ENCODE data around the gene LTBP4. TPM values are rescaled to one million over a fixed set of nuclear protein-coding genes. Genes with fewer than 3 reads are reported as not detected.

LTBP4 gene
- total RNA-seq, 6 experiments from 2014 or later = 19.3 to 40.8 (median 34.4) TPM

DNA sequence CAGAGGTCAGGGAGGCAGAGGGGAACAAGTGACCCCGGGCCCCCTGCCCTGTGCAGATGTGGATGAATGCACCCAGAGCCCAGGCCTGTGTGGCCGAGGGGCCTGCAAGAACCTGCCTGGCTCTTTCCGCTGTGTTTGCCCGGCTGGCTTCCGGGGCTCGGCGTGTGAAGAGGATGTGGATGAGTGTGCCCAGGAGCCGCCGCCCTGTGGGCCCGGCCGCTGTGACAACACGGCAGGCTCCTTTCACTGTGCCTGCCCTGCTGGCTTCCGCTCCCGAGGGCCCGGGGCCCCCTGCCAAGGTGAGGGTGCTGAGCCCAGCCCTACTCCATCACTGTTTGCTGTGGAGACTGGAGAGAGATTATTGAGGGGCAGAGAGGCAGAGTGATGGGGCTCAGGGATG is 9.9 kb downstream of the LTBP4 start:
- H3K9me3 ChIP-seq = no peaks in the 10 kb centered on the region
- WGBS (ENCODE audit: insufficient coverage, low coverage, low lambda C conversion rate, missing lambda C conversion rate) = 96% methylated on average over 8 of the region's 15 CpGs
- no peak overlapping the region for H3K27ac ChIP-seq
- ATAC-seq = no peak
- peaks cover 0 to 3% of the 10 kb centered on the region in 2 donors for H3K27me3 ChIP-seq
- H3K4me3 ChIP-seq = no peak overlapping the region
- TF ChIP-seq POLR2A (IDR thresholded peaks at IDR 0.05) = no peak
- TF ChIP-seq, protein P1, sequence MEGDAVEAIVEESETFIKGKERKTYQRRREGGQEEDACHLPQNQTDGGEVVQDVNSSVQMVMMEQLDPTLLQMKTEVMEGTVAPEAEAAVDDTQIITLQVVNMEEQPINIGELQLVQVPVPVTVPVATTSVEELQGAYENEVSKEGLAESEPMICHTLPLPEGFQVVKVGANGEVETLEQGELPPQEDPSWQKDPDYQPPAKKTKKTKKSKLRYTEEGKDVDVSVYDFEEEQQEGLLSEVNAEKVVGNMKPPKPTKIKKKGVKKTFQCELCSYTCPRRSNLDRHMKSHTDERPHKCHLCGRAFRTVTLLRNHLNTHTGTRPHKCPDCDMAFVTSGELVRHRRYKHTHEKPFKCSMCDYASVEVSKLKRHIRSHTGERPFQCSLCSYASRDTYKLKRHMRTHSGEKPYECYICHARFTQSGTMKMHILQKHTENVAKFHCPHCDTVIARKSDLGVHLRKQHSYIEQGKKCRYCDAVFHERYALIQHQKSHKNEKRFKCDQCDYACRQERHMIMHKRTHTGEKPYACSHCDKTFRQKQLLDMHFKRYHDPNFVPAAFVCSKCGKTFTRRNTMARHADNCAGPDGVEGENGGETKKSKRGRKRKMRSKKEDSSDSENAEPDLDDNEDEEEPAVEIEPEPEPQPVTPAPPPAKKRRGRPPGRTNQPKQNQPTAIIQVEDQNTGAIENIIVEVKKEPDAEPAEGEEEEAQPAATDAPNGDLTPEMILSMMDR (IDR thresholded peaks at IDR 0.05) = no peak
- no peaks in the 10 kb centered on the region for H3K36me3 ChIP-seq
- peaks cover 0 to 10% (median 0%) of the 10 kb centered on the region in 4 donors for H3K4me1 ChIP-seq
- intact Hi-C loops (cut with DNase I) = no loop called here
- no peak for DNase-seq

DNA sequence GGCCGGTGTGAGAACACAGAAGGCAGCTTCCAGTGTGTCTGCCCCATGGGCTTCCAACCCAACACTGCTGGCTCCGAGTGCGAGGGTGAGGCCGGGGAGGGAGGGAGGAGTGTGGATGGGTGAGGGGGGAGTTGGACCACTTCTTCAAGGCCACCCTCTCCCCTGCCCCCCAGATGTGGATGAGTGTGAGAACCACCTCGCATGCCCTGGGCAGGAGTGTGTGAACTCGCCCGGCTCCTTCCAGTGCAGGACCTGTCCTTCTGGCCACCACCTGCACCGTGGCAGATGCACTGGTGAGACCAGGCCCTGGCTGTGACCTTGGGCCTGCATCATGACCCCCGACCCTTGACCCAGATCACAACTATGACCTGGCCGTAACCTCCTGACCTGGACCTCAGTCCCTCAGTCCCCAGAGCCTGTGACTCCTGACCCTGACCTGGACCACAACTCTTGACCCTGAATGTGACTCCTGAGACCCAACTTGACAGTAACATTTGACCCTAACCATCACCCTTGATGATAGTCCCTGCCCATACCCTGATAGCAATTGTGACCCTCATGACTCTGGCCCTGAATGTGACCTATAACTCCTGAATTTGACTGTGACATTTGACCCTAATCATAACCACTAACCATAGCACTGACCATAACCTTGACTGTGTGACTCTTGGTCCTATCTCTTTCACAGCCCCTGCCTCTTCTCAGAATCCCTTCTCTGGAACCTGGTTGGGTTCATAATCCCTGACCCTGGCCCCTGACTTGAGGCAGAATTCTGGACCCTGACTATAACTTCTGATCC is 10.9 kb downstream of the LTBP4 start:
- ATAC-seq = no peak
- H3K36me3 ChIP-seq = no peaks in the 10 kb centered on the region
- intact Hi-C loops (cut with DNase I) = no loop called here
- TF ChIP-seq, protein P1 (IDR thresholded peaks at IDR 0.05) = no peak
- no peak for TF ChIP-seq POLR2A (IDR thresholded peaks at IDR 0.05)
- H3K27me3 ChIP-seq = peaks cover 0 to 3% of the 10 kb centered on the region in 2 donors
- DNase-seq = no peak
- H3K9me3 ChIP-seq = no peaks in the 10 kb centered on the region
- peaks cover 0 to 10% (median 0%) of the 10 kb centered on the region in 4 donors for H3K4me1 ChIP-seq
- WGBS (ENCODE audit: insufficient coverage, low coverage, low lambda C conversion rate, missing lambda C conversion rate) = 100% methylated on average over 1 of the region's 10 CpGs
- no peak overlapping the region for H3K4me3 ChIP-seq
- H3K27ac ChIP-seq = no peak overlapping the region

DNA sequence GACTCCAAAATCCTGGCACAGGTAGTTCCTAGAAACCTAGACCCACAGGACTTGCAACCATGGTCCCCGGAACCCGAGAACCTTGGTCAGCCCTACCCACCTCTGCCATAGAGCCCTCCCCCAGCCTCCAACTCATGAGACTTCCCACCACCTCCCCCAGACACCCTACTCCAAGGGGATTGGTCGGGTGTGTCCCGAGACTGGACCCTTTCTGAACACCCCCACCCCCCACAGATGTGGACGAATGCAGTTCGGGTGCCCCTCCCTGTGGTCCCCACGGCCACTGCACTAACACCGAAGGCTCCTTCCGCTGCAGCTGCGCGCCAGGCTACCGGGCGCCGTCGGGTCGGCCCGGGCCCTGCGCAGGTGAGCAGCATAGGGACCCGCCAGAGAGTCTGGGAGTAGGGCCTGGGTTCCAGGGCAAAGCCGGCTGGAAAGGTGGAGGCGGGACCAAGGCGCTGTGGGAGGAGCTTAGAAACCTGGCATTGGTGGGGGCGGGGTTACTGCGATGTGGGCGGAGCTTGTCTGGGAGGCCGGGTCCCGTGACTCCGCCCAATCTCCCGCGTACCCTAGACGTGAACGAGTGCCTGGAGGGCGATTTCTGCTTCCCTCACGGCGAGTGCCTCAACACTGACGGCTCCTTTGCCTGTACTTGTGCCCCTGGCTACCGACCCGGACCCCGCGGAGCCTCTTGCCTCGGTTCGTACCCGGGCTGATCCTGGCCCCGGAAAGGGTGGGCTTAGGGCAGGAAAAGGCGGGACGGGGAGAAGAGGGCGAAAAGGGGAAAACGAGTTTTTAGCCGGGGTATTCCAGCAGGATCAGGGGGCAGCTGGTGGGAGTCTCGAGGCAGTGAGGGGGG is 11.9 kb downstream of the LTBP4 start:
- WGBS (ENCODE audit: insufficient coverage, low coverage, low lambda C conversion rate, missing lambda C conversion rate) = 19% methylated on average over 28 of the region's 50 CpGs
- H3K27ac ChIP-seq = no peak overlapping the region
- no peak for ATAC-seq
- H3K36me3 ChIP-seq = no peaks in the 10 kb centered on the region
- peaks cover 0 to 10% (median 0%) of the 10 kb centered on the region in 4 donors for H3K4me1 ChIP-seq
- no peaks in the 10 kb centered on the region for H3K9me3 ChIP-seq
- TF ChIP-seq POLR2A (IDR thresholded peaks at IDR 0.05) = no peak
- TF ChIP-seq, protein P1 (IDR thresholded peaks at IDR 0.05) = no peak
- intact Hi-C loops (cut with DNase I) = no loop called here
- peaks cover 0 to 3% of the 10 kb centered on the region in 2 donors for H3K27me3 ChIP-seq
- DNase-seq = peak in 1 of 3 donors; percentile 58
- peak overlapping the region in 1 of 3 donors; percentile 45 for H3K4me3 ChIP-seq

DNA sequence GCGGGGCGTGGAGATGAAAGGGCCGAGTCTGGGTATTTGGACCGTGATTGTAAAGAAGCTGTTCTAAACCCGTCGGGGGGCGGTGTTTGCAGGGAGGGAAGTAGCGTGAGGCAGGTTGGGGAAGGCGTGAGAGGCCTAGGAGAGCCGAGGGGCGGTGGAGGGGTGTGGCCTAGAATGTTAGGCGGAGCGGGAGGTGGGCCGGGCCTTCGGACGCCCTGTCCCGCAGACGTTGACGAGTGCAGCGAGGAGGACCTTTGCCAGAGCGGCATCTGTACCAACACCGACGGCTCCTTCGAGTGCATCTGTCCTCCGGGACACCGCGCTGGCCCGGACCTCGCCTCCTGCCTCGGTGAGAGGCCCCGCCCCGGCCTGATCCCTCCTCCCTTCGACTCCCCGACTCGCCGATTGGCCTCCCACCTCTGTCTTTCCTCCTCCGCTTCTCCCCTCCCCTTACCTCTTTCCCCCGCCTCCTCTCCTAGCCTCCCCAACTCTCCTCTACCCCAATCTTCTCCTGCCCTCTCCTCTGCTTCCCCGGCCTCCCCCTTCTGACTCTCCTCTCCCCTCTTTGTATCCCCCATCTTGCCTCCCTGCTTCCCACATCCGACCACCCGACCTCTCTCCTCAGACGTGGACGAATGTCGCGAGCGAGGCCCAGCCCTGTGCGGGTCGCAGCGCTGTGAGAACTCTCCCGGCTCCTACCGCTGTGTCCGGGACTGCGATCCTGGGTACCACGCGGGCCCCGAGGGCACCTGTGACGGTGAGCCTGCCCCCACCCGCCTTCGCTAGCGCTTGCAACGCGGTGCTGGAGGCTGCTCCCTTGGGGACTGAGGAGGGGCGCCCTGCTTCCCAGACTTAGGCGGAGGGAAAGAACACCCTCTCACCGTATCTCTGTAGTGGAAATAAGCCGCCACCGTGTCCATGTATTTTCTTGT is 12.8 kb downstream of the LTBP4 start:
- TF ChIP-seq, protein P1 (IDR thresholded peaks at IDR 0.05) = no peak
- no peak for TF ChIP-seq POLR2A (IDR thresholded peaks at IDR 0.05)
- Histone ChIP-seq H3K36me3 (no peaks in the 10 kb centered on the region), H3K9me3 (no peaks in the 10 kb centered on the region), H3K4me1 (peaks cover 0 to 10% (median 0%) of the 10 kb centered on the region in 4 donors), H3K27ac (peak overlapping the region in 2 of 3 donors; percentile 11 to 21), H3K4me3 (peak overlapping the region; percentile 24 to 45 (median 28)), H3K27me3 (peaks cover 0 to 3% of the 10 kb centered on the region in 2 donors)
- ATAC-seq = peak; percentile 39 to 53 (median 46)
- intact Hi-C loops (cut with DNase I) = no loop called here
- DNase-seq = peak; percentile 63 to 73 (median 66)
- 14% methylated on average over 42 of the region's 67 CpGs for WGBS (ENCODE audit: insufficient coverage, low coverage, low lambda C conversion rate, missing lambda C conversion rate)
